Esophagus (tissue), 2 donors: Measurements from ENCODE around the gene PSMA4. TPM values are rescaled to one million over a fixed set of nuclear protein-coding genes. Genes with fewer than 3 reads are reported as not detected.

ENCODE experiments used
- polyA plus RNA-seq, 2 donors: library from polyadenylated mRNA; stranded (reverse); fragments of 200-250 nt; gene quantifications; one replicate each; pipeline ENCODE4 v1.2.3, GENCODE V29; 2013
- donor health status: healthy with polysubstance abuse.
- donor health status: Bipolar disorder and iron deficiency.

PSMA4 gene
- polyA plus RNA-seq, 2 donors, result 109 to 188 TPM

Other genes with a start within 250 kb of the PSMA4 start
- 10 to 100 TPM; 29.4 to 53.3 TPM for gene SKIC8, start 240.8 kb upstream of the PSMA4 start, polyA plus RNA-seq
- gene CRABP1, start 200.1 kb upstream of the PSMA4 start, polyA plus RNA-seq, result under 1 TPM in 1 of 2 donors, not detected in 1; 0.11 TPM
- 1 to 10 TPM; 9.0 to 9.2 TPM for gene IREB2, start 102.2 kb upstream of the PSMA4 start, polyA plus RNA-seq
- gene HYKK, start 32.9 kb upstream of the PSMA4 start, polyA plus RNA-seq, result 1 to 10 TPM; 2.7 to 2.9 TPM
- gene CHRNA5, start 25.1 kb downstream of the PSMA4 start, polyA plus RNA-seq, result 1 to 10 TPM; 1.5 to 2.3 TPM
- under 1 TPM in 1 of 2 donors, not detected in 1; 0.07 TPM for gene CHRNA3, start 80.6 kb downstream of the PSMA4 start, polyA plus RNA-seq
- gene CHRNB4, start 100.8 kb downstream of the PSMA4 start, polyA plus RNA-seq, result under 1 TPM; 0.16 to 0.42 TPM